PC-9 (cell line): ENCODE measurements around the gene CCR7. TPM values are rescaled to one million over a fixed set of nuclear protein-coding genes. Genes with fewer than 3 reads are reported as not detected.

Experiments used
- BruUV-seq: library from RNA; stranded (reverse); fragments of 400-500 nt; replicated peaks from 2 replicates; lab custom pipeline; 2021; lab: Mats Ljungman, UMichigan
- CTCF ChIA-PET: fragments of 300-600 bp; sonication (Branson Sonifier 250); formaldehyde crosslinking; loops from one replicate; lab custom pipeline; 2022; ENCODE audit warnings: antibody characterized with exemption; lab: Charles Lee
- POLR2A ChIA-PET: fragments of 300-600 bp; sonication (Branson Sonifier 250); formaldehyde crosslinking; loops from one replicate; lab custom pipeline; 2022; ENCODE audit warnings: antibody characterized with exemption; ENCODE audit not compliant: unreplicated experiment; lab: Charles Lee
- DNase-seq, 2 experiments: peaks; one replicate each; pipeline versions ENCODE4 v3.0.0 to v3.0.0-alpha.2; 2015 to 2022; ENCODE audit warnings: mixed read lengths in 1 of 2
- H2AFZ ChIP-seq: fragments of 200-600 bp; sonication (generic); 2 replicates; pipeline ENCODE4 v1.8.1; 2017; ENCODE audit warnings: antibody characterized with exemption
- H3F3A ChIP-seq: fragments of 200-600 bp; sonication (generic); 2 replicates; pipeline ENCODE4 v1.8.1; 2017; ENCODE audit warnings: antibody characterized with exemption, mild to moderate bottlenecking, low read depth; ENCODE audit not compliant: insufficient read depth
- H3K27ac ChIP-seq: fragments of 200-600 bp; sonication (generic); 2 replicates; pipeline ENCODE4 v1.6.1; 2016; ENCODE audit warnings: mixed run types
- H3K27me3 ChIP-seq: fragments of 200-600 bp; sonication (generic); 2 replicates; pipeline ENCODE4 v1.6.1; 2016; ENCODE audit warnings: low read depth, mixed run types; ENCODE audit not compliant: insufficient read depth
- H3K36me3 ChIP-seq: fragments of 200-600 bp; sonication (generic); 2 replicates; pipeline ENCODE4 v1.6.1; 2016; ENCODE audit warnings: low read depth, mixed run types
- H3K4me1 ChIP-seq: fragments of 200-600 bp; sonication (generic); replicated peaks from 2 replicates; pipeline ENCODE4 v1.6.1; 2016; ENCODE audit warnings: mixed run types; ENCODE audit not compliant: insufficient read depth
- H3K4me2 ChIP-seq: fragments of 200-600 bp; sonication (generic); 2 replicates; pipeline ENCODE4 v1.6.1; 2017; ENCODE audit warnings: mixed run types
- H3K4me3 ChIP-seq: fragments of 200-600 bp; sonication (generic); 2 replicates; pipeline ENCODE4 v1.6.1; 2016; ENCODE audit warnings: mixed run types
- H3K79me2 ChIP-seq: fragments of 200-600 bp; sonication (generic); 2 replicates; pipeline ENCODE4 v1.6.1; 2017; ENCODE audit warnings: low read depth, mixed run types
- H3K9me2 ChIP-seq: fragments of 200-600 bp; sonication (generic); 2 replicates; pipeline ENCODE4 v1.8.1; 2017; ENCODE audit warnings: mild to moderate bottlenecking; ENCODE audit not compliant: insufficient read depth
- H3K9me3 ChIP-seq: fragments of 200-600 bp; sonication (generic); 2 replicates; pipeline ENCODE4 v1.8.1; 2016; ENCODE audit warnings: low read depth; ENCODE audit not compliant: insufficient read depth
- H4K20me1 ChIP-seq: fragments of 200-600 bp; sonication (generic); 2 replicates; pipeline ENCODE4 v1.8.1; 2017; ENCODE audit not compliant: insufficient read depth
- EZH2 ChIP-seq: fragments of 200-600 bp; sonication (generic); IDR thresholded peaks from 2 replicates; pipeline ENCODE4 v1.8.0; 2017; ENCODE audit warnings: antibody characterized with exemption, low read depth
- intact Hi-C: fragments of 100-400 bp; cut with micrococcal nuclease; formaldehyde crosslinking; loops from one replicate; pipeline ENCODE4 v1.10.0; 2022; ENCODE audit not compliant: unreplicated experiment
- total RNA-seq: library from RNA; stranded (reverse); gene quantifications from 2 replicates; pipeline ENCODE4 v1.2.3, GENCODE V29; 2021
- TF ChIP-seq, protein P1 (sequence below): fragments of 200-600 bp; sonication (generic); conservative IDR thresholded peaks from 2 replicates; pipeline ENCODE4 v1.6.1; 2017; ENCODE audit warnings: mixed run types, antibody characterized with exemption, mild to moderate bottlenecking, moderate library complexity

CCR7 gene
- total RNA-seq, 1 experiment from 2014 or later, result not detected

DNA sequence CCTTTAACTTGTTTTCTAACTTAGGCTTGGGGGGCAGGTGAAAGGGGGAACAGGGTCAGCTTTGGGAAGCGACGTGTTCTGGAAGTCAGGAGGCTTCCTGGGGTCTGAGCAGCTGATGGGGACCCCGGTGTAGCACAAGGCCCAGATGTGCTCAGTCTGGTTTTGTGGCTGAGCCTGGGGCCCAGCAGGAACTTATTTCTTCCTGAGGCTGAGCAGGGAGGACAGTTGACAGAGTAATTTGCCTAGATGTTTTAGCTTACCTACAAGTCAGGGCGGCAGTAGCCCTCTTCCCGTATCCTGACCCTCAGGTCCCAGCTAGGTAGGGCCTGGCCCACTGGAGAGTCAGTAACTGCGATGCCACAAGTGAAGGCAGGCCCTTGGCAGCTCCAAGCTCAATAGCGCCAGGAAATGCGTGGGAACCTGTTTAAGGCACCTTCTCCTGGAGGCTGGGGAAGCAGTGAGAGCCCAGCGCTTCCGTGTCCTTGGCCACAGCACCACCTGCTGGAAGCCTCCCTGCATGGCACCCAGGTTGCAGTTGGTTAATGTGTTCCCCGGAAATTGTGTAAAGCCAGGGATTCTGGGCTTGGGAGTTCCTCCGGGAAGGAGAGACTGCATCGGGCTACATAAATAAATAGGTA, 5.2 kb downstream of the CCR7 start:
- Histone ChIP-seq H3K36me3 (no peaks in the 10 kb centered on the region), H3K27ac (no peak overlapping the region), H3K4me3 (no peak overlapping the region), H3K79me2 (no peaks in the 10 kb centered on the region), H2AFZ (peak overlapping the region; percentile 46; the same call in 1 of the 2 replicates), H3K9me2 (no peaks in the 10 kb centered on the region), H3F3A (no peaks in the 10 kb centered on the region), H3K4me1 (peaks cover 4% of the 10 kb centered on the region; the same call in 1 of the 2 replicates), H3K27me3 (peaks cover 19% of the 10 kb centered on the region), H3K9me3 (no peaks in the 10 kb centered on the region), H3K4me2 (peak overlapping the region; percentile 53), H4K20me1 (no peaks in the 10 kb centered on the region)
- intact Hi-C loops, result loop anchor here (1.0 to 2.0 kb wide), 7 partner anchors 27 to 259 kb away; no protein-coding TSS in a partner anchor
- BruUV-seq, result no TSS peak
- TF ChIP-seq EZH2, result no peak
- TF ChIP-seq, protein P1, sequence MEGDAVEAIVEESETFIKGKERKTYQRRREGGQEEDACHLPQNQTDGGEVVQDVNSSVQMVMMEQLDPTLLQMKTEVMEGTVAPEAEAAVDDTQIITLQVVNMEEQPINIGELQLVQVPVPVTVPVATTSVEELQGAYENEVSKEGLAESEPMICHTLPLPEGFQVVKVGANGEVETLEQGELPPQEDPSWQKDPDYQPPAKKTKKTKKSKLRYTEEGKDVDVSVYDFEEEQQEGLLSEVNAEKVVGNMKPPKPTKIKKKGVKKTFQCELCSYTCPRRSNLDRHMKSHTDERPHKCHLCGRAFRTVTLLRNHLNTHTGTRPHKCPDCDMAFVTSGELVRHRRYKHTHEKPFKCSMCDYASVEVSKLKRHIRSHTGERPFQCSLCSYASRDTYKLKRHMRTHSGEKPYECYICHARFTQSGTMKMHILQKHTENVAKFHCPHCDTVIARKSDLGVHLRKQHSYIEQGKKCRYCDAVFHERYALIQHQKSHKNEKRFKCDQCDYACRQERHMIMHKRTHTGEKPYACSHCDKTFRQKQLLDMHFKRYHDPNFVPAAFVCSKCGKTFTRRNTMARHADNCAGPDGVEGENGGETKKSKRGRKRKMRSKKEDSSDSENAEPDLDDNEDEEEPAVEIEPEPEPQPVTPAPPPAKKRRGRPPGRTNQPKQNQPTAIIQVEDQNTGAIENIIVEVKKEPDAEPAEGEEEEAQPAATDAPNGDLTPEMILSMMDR, result peak; percentile 95
- peak; percentile 79 to 91 for DNase-seq
- CTCF ChIA-PET, result interaction anchor here (0.5 to 1.5 kb wide), 18 partner anchors 9 to 447 kb away, joined by 3 to 17 read pairs (median 4); partner anchors contain the start of gene TOP2A
- POLR2A ChIA-PET, result interaction anchor here (0.6 to 0.7 kb wide), 3 partner anchors 118 to 1017 kb away, joined by 3 read pairs; no protein-coding TSS in a partner anchor

DNA sequence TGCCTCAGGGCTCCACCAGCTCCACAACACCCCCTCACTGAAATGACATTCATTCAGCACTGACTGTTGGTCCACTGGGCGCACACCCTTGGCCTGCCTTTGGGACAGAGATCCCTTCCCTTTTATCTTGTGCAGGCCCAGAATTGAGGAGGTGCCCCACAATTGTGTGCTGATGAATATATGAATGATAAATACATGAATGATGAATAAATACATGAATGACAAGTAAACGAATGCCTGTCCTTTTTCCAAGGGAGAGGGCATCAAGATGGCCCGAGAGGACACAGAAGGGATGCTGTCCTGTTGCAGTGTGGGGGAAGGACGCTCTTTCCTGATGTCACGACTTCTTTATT, 5.7 kb downstream of the CCR7 start:
- DNase-seq, result no peak
- POLR2A ChIA-PET, result interaction anchor here (0.6 kb wide), 2 partner anchors 134 to 1017 kb away, joined by 3 read pairs; no protein-coding TSS in a partner anchor
- Histone ChIP-seq H3K27me3 (peaks cover 19% of the 10 kb centered on the region), H4K20me1 (no peaks in the 10 kb centered on the region), H3F3A (no peaks in the 10 kb centered on the region), H3K4me3 (no peak overlapping the region), H2AFZ (no peak overlapping the region), H3K79me2 (no peaks in the 10 kb centered on the region), H3K9me3 (no peaks in the 10 kb centered on the region), H3K27ac (no peak overlapping the region), H3K36me3 (no peaks in the 10 kb centered on the region), H3K4me2 (no peak overlapping the region), H3K9me2 (no peaks in the 10 kb centered on the region), H3K4me1 (peaks cover 4% of the 10 kb centered on the region; the same call in 1 of the 2 replicates)
- CTCF ChIA-PET, result interaction anchor here (0.5 to 1.5 kb wide), 17 partner anchors 8 to 446 kb away, joined by 3 to 17 read pairs (median 4); partner anchors contain the start of gene TOP2A
- no TSS peak for BruUV-seq
- no peak for TF ChIP-seq EZH2
- TF ChIP-seq, protein P1, result no peak
- intact Hi-C loops, result no loop called here

DNA sequence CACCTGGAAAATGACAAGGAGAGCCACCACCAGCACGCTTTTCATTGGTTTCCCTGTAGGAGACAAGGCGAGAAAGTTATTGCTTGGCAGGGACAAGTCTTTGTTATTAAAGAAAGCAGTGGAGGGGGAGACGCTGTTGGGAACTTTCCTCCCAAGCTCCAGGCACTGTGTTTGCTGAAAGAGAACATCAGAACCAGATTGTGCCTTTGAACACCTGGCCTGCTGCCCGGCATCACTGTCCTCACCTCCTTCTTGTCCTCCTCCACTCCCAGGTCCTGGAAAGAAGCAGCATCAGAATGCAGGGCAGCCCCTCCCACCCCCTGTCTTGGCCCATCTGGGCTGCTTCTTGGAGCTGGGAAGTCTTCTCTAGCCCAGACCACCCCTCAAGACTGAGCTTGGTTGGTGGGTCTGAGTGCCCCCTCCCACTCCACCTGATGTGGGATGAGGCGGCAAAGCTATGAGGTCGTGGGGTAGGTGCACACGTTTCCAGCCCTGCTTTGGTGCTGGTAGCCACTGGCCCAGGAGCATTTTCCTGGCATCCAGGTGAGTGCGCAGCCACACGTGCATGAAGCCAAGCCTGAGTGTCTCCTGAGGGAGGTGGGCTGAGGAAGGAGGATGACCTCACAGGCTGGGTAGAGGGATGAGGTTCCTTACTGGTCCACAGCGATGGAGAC, 6.2 kb downstream of the CCR7 start:
- Histone ChIP-seq H3K4me3 (no peak overlapping the region), H3K36me3 (no peaks in the 10 kb centered on the region), H3F3A (no peaks in the 10 kb centered on the region), H3K79me2 (no peaks in the 10 kb centered on the region), H3K4me1 (peaks cover 4% of the 10 kb centered on the region; the same call in 1 of the 2 replicates), H2AFZ (no peak overlapping the region), H3K9me3 (no peaks in the 10 kb centered on the region), H3K9me2 (no peaks in the 10 kb centered on the region), H3K4me2 (no peak overlapping the region), H3K27ac (no peak overlapping the region), H4K20me1 (no peaks in the 10 kb centered on the region), H3K27me3 (peaks cover 14% of the 10 kb centered on the region)
- intact Hi-C loops, result no loop called here
- DNase-seq, result no peak
- ChIA-PET CTCF (interaction anchor here (0.5 to 1.2 kb wide), 2 partner anchors 19 to 159 kb away, joined by 3 read pairs; no protein-coding TSS in a partner anchor), POLR2A (no interaction called here)
- TF ChIP-seq, protein P1, result no peak
- no peak for TF ChIP-seq EZH2
- BruUV-seq, result no TSS peak
